ENCODE results near the gene OXCT2.
"Not testable (repeated sequence)": the region's sequence is repeated elsewhere in the genome, so short reads cannot be mapped to it uniquely, and the experiment has no call there.

GRCh38 chr1:39763619-39764374 lies 7.4 kb downstream of the OXCT2 start:
- TF ChIP-seq, protein P1, sequence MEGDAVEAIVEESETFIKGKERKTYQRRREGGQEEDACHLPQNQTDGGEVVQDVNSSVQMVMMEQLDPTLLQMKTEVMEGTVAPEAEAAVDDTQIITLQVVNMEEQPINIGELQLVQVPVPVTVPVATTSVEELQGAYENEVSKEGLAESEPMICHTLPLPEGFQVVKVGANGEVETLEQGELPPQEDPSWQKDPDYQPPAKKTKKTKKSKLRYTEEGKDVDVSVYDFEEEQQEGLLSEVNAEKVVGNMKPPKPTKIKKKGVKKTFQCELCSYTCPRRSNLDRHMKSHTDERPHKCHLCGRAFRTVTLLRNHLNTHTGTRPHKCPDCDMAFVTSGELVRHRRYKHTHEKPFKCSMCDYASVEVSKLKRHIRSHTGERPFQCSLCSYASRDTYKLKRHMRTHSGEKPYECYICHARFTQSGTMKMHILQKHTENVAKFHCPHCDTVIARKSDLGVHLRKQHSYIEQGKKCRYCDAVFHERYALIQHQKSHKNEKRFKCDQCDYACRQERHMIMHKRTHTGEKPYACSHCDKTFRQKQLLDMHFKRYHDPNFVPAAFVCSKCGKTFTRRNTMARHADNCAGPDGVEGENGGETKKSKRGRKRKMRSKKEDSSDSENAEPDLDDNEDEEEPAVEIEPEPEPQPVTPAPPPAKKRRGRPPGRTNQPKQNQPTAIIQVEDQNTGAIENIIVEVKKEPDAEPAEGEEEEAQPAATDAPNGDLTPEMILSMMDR (conservative IDR thresholded peaks at IDR 0.05) = not testable (repeated sequence)
- TF ChIP-seq EZH2 (IDR thresholded peaks at IDR 0.05; ENCODE audit: low read depth) = not testable (repeated sequence)
